Measurements from ENCODE around the gene TEX12.

DNA sequence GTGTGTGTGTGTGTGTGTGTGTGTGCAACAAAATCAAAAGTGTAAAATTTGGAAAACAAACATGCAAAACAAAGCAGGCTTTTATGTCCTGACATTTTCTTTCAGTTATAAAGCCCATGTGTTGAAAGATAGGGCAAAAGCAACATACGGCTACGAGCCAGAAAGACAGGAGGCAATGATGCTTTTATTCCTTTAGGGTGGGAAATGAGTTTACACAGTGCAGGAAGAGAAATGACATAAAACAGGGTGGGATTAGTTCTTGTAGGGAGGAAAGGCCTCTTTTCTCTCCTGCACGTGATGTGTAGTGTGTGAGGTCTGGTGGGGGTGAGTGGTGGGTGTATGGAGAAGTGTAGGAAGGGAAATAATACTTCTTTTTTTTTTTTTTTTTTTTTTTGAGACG lies 32.7 kb upstream of the TEX12 start:
- TF ChIP-seq, protein P1, sequence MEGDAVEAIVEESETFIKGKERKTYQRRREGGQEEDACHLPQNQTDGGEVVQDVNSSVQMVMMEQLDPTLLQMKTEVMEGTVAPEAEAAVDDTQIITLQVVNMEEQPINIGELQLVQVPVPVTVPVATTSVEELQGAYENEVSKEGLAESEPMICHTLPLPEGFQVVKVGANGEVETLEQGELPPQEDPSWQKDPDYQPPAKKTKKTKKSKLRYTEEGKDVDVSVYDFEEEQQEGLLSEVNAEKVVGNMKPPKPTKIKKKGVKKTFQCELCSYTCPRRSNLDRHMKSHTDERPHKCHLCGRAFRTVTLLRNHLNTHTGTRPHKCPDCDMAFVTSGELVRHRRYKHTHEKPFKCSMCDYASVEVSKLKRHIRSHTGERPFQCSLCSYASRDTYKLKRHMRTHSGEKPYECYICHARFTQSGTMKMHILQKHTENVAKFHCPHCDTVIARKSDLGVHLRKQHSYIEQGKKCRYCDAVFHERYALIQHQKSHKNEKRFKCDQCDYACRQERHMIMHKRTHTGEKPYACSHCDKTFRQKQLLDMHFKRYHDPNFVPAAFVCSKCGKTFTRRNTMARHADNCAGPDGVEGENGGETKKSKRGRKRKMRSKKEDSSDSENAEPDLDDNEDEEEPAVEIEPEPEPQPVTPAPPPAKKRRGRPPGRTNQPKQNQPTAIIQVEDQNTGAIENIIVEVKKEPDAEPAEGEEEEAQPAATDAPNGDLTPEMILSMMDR (IDR thresholded peaks at IDR 0.05) = no peak
- TF ChIP-seq POLR2A (IDR thresholded peaks at IDR 0.05) = no peak
- TF ChIP-seq POLR2AphosphoS5 (IDR thresholded peaks at IDR 0.05) = no peak
